IMR-90 (cell line): Measurements from ENCODE around the gene KIF1B.

Experiments used
- BHLHE40 ChIP-seq: fragments of 150-350 bp; IDR thresholded peaks from 2 replicates; pipeline ENCODE4 v1.6.1; 2016; ENCODE audit warnings: mild to moderate bottlenecking, low read depth, low read length
- CEBPB ChIP-seq: IDR thresholded peaks from 2 replicates; pipeline ENCODE4 v1.6.1; 2012; ENCODE audit warnings: low read depth, low read length, improper control_type of control experiment
- FOS ChIP-seq: fragments of 150-350 bp; IDR thresholded peaks from 2 replicates; pipeline ENCODE4 v1.6.1; 2016; ENCODE audit warnings: low read depth, low read length
- MAFK ChIP-seq: IDR thresholded peaks from 2 replicates; pipeline ENCODE4 v1.6.1; 2012; ENCODE audit warnings: low read depth, low read length, improper control_type of control experiment
- MAZ ChIP-seq: IDR thresholded peaks from 2 replicates; pipeline ENCODE4 v1.6.1; 2012; ENCODE audit warnings: low read depth, mild to moderate bottlenecking, low read length, improper control_type of control experiment, moderate library complexity, borderline replicate concordance
- NFE2L2 ChIP-seq: fragments of 150-350 bp; IDR thresholded peaks from 2 replicates; pipeline ENCODE4 v1.6.1; 2016; ENCODE audit warnings: low read depth, mild to moderate bottlenecking, low read length
- POLR2A ChIP-seq: IDR thresholded peaks from 2 replicates; pipeline ENCODE4 v1.6.1; 2012; ENCODE audit warnings: mild to moderate bottlenecking, low read depth, low read length
- RAD21 ChIP-seq: IDR thresholded peaks from 2 replicates; pipeline ENCODE4 v1.6.1; 2012; ENCODE audit warnings: low read length, improper control_type of control experiment
- RCOR1 ChIP-seq: IDR thresholded peaks from 2 replicates; pipeline ENCODE4 v1.6.1; 2012; ENCODE audit warnings: mild to moderate bottlenecking, low read length, improper control_type of control experiment; ENCODE audit not compliant: insufficient replicate concordance
- RFX5 ChIP-seq: IDR thresholded peaks from 2 replicates; pipeline ENCODE4 v1.8.0; 2012; ENCODE audit warnings: low read depth, mild to moderate bottlenecking, low read length, moderate library complexity
- SMC3 ChIP-seq: fragments of 150-350 bp; IDR thresholded peaks from 2 replicates; pipeline ENCODE4 v1.6.1; 2016; ENCODE audit warnings: low read depth, mild to moderate bottlenecking, antibody characterized with exemption, low read length, moderate library complexity
- TF ChIP-seq, protein P1 (sequence below): conservative IDR thresholded peaks from 2 replicates; pipeline ENCODE4 v1.5.1; 2012; ENCODE audit warnings: mild to moderate bottlenecking, low read depth, low read length, improper control_type of control experiment
- TF ChIP-seq, protein P2 (sequence below): fragments of 150-350 bp; IDR thresholded peaks from 2 replicates; pipeline ENCODE4 v1.6.1; 2017; ENCODE audit warnings: mild to moderate bottlenecking, antibody characterized with exemption, low read length, low read depth

DNA sequence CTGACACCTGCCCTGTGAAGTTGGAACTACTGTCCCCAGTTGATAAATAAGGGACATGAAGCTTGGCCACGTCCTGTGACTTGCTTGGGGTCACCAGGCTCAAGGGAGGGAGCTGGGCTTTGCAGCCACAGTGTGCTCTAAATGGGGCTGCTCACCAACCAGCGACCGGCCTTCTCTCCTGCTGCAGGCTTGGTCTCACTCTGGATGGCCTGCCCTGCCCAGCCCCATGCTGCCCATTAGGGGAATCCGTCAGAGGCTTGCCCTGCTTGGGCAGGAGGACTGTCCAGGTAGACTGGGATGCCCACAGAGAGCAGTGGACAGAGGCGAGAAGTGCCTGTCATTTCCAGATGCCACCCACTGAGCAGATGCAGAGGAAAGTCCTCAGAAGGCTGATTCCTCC is 218.6 kb downstream of the KIF1B start:
- TF ChIP-seq, protein P1, sequence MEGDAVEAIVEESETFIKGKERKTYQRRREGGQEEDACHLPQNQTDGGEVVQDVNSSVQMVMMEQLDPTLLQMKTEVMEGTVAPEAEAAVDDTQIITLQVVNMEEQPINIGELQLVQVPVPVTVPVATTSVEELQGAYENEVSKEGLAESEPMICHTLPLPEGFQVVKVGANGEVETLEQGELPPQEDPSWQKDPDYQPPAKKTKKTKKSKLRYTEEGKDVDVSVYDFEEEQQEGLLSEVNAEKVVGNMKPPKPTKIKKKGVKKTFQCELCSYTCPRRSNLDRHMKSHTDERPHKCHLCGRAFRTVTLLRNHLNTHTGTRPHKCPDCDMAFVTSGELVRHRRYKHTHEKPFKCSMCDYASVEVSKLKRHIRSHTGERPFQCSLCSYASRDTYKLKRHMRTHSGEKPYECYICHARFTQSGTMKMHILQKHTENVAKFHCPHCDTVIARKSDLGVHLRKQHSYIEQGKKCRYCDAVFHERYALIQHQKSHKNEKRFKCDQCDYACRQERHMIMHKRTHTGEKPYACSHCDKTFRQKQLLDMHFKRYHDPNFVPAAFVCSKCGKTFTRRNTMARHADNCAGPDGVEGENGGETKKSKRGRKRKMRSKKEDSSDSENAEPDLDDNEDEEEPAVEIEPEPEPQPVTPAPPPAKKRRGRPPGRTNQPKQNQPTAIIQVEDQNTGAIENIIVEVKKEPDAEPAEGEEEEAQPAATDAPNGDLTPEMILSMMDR = no peak
- TF ChIP-seq POLR2A (no peak), CEBPB (no peak), MAFK (no peak), RAD21 (no peak), MAZ (no peak), FOS (no peak), BHLHE40 (no peak), SMC3 (no peak), NFE2L2 (no peak), RCOR1 (no peak), RFX5 (no peak)
- TF ChIP-seq, protein P2, sequence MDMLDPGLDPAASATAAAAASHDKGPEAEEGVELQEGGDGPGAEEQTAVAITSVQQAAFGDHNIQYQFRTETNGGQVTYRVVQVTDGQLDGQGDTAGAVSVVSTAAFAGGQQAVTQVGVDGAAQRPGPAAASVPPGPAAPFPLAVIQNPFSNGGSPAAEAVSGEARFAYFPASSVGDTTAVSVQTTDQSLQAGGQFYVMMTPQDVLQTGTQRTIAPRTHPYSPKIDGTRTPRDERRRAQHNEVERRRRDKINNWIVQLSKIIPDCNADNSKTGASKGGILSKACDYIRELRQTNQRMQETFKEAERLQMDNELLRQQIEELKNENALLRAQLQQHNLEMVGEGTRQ = no peak
